Cardiac muscle cell (in vitro differentiated cells and primary cell): ENCODE data around the gene BLID. TPM values are rescaled to one million over a fixed set of nuclear protein-coding genes. Genes with fewer than 3 reads are reported as not detected.
A peak's percentile ranks its signal among the peaks of the same experiment; 100 is the strongest.

Source experiments
- DNase-seq, 2 donors: peaks; one replicate each; pipeline versions ENCODE4 v3.0.0 to v3.0.0-alpha.2; 2010 to 2017; ENCODE audit warnings: low read depth in 1 of 2, low spot score in 1 of 2
- H3K27ac ChIP-seq: fragments of 200-600 bp; sonication (generic); 2 replicates; pipeline ENCODE4 v1.5.1; 2016
- H3K27me3 ChIP-seq: fragments of 200-600 bp; sonication (generic); 2 replicates; pipeline ENCODE4 v1.6.0; 2016; ENCODE audit warnings: control low read depth
- H3K36me3 ChIP-seq: fragments of 200-600 bp; sonication (generic); 2 replicates; pipeline ENCODE4 v1.5.1; 2016; ENCODE audit warnings: control low read depth
- H3K4me1 ChIP-seq: fragments of 200-600 bp; sonication (generic); 2 replicates; pipeline ENCODE4 v1.8.1; 2017; ENCODE audit warnings: low read depth, mild to moderate bottlenecking, mixed run types
- H3K4me3 ChIP-seq: fragments of 200-600 bp; sonication (generic); 2 replicates; pipeline ENCODE4 v1.5.1; 2016; ENCODE audit warnings: mild to moderate bottlenecking
- H3K9me3 ChIP-seq: fragments of 200-600 bp; sonication (generic); 2 replicates; pipeline ENCODE4 v1.5.1; 2017; ENCODE audit warnings: low read depth, mild to moderate bottlenecking, control low read depth
- polyA plus RNA-seq: library from polyadenylated mRNA; unstranded; fragments of >200 nt; fragmentation: Nextera tagmentation; extraction: Ambion mirVana; gene quantifications from 2 replicates; pipeline ENCODE4 v1.2.1, GENCODE V29; 2016
- total RNA-seq: library from RNA; depleted of rRNA; stranded (reverse); fragments of >200 nt; gene quantifications from 2 replicates; pipeline ENCODE4 v1.2.3, GENCODE V29; 2016
- TF ChIP-seq, protein P1 (sequence below): IDR thresholded peaks from 2 replicates; pipeline ENCODE4 v1.5.1; 2012; ENCODE audit warnings: low read depth, mild to moderate bottlenecking, low read length

The BLID gene
- total RNA-seq (1.0 and 1.3 TPM in 2 replicates), polyA plus RNA-seq (1.0 and 1.2 TPM in 2 replicates)

- H3K36me3 ChIP-seq: no peaks in the 10 kb centered on the region
- no peak within 1 kb of the TSS for H3K4me3 ChIP-seq
- no peaks in the 10 kb centered on the region for H3K27me3 ChIP-seq
- TF ChIP-seq, protein P1, sequence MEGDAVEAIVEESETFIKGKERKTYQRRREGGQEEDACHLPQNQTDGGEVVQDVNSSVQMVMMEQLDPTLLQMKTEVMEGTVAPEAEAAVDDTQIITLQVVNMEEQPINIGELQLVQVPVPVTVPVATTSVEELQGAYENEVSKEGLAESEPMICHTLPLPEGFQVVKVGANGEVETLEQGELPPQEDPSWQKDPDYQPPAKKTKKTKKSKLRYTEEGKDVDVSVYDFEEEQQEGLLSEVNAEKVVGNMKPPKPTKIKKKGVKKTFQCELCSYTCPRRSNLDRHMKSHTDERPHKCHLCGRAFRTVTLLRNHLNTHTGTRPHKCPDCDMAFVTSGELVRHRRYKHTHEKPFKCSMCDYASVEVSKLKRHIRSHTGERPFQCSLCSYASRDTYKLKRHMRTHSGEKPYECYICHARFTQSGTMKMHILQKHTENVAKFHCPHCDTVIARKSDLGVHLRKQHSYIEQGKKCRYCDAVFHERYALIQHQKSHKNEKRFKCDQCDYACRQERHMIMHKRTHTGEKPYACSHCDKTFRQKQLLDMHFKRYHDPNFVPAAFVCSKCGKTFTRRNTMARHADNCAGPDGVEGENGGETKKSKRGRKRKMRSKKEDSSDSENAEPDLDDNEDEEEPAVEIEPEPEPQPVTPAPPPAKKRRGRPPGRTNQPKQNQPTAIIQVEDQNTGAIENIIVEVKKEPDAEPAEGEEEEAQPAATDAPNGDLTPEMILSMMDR: peak; percentile 66
- no peaks in the 10 kb centered on the region for H3K4me1 ChIP-seq
- no peaks in the 10 kb centered on the region for H3K9me3 ChIP-seq
- no peak within 1 kb of the TSS for H3K27ac ChIP-seq
- DNase-seq: peak; percentile 64 to 71
These were observed at the start of gene BLID for GRCh38 chr11:122115524-122116379. Gene BLID, minus strand, starts transcription at chr11:122116215. Its CDS starts 293 bp downstream, at chr11:122115922.

DNA sequence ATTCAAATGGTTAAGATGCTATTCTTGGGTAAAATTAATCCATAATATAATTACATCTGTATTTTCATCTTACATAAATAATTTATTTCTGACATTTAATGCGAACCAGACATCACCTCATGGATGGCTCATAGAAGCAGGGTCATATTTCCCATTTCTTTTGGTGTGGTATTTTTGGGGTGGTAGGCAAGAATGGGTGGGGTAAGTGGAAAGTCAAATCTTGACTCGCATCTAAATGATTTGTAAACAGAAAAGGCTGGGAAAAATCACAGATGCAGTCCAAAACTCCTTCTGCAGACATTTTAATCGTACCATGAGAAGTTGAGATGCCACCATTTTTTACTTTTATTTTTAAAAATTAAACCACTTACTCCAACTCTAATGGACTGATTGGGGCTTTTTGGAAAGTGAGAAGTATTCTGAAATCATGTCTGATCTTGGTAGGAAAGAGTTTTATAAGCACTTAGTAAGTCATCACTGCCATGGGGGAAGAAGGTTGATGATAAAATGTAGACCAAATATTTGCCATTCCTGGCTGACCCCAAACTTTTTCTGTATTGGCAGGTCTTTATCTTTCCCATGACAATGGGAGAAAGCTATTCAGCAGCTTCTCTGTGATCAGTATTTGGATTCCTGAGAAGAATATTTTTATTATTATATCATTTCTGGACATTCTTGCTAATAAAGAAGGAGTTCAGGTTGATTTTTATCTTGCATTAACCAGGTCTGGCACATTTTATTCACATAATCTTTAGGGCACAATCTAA lies 47.2 kb upstream of the BLID start:
- Histone ChIP-seq H3K27ac (no peak overlapping the region), H3K9me3 (no peaks in the 10 kb centered on the region), H3K4me1 (no peaks in the 10 kb centered on the region), H3K36me3 (no peaks in the 10 kb centered on the region), H3K27me3 (no peaks in the 10 kb centered on the region), H3K4me3 (no peak overlapping the region)
- TF ChIP-seq, protein P1: no peak
- peak in 1 of 2 donors; percentile 58 for DNase-seq

DNA sequence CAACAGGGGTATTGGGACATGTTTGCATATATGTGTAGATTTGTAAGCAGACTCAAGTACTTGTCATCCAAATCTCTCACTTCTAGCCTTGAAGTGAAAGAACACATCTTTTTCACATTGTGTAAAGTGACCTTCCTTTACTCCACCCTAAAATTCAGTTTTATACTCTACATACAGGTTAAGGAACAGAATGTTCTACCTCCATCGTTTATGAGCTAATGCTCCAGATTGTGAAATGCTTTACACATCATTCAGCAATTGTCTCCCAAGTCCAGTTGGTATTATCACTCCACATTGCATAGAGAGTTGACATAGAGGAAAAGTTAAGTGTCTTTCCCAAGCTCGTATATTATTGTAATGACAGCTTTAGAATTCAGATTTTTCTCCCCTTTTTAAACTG lies 46.1 kb upstream of the BLID start:
- DNase-seq: peak in 1 of 2 donors; percentile 75
- Histone ChIP-seq H3K4me1 (no peaks in the 10 kb centered on the region), H3K4me3 (no peak overlapping the region), H3K27ac (no peak overlapping the region), H3K27me3 (no peaks in the 10 kb centered on the region), H3K36me3 (no peaks in the 10 kb centered on the region), H3K9me3 (no peaks in the 10 kb centered on the region)
- TF ChIP-seq, protein P1: no peak

DNA sequence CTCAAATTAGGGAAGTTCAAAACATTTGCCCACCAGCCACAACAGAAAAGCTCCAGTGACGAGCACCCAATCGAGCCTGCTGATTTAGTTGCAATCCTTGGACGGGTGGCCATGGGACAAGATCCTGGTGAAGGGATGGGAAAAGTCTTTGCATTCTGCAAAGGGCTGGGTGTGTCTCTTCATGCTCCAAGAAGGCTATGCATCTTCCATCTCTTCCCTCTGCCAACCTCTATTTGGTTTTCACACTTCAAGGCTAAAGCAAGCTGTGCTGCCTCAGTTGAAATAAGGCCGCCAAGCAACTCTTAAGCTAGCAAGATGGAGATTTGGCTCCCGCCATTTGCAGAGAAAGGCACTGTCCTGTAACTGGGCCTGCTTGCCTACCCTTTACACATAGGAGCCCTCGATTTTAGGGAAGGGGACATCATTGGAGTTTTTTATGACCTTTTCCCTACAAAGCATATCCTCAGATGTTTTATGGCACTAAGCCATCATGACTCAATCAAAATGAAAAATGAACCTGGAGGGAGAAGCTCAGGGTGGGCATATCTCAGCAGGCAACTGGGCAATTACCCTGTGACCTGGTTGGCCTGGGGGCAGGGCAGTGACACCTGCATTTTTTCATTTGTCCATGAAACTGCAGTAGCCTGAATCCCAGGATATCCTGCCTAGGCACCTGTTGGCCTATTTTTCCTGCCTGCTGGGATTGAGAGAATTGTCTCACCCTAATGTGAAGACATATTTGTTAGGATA lies 45.0 kb upstream of the BLID start:
- no peaks in the 10 kb centered on the region for H3K27me3 ChIP-seq
- no peak overlapping the region for H3K4me3 ChIP-seq
- H3K36me3 ChIP-seq: no peaks in the 10 kb centered on the region
- H3K4me1 ChIP-seq: no peaks in the 10 kb centered on the region
- TF ChIP-seq, protein P1: no peak
- no peak overlapping the region for H3K27ac ChIP-seq
- no peak for DNase-seq
- no peaks in the 10 kb centered on the region for H3K9me3 ChIP-seq

GRCh38 chr11:122159861-122160260 lies 43.8 kb upstream of the BLID start:
- H3K4me3 ChIP-seq: no peak overlapping the region
- no peaks in the 10 kb centered on the region for H3K36me3 ChIP-seq
- TF ChIP-seq, protein P1: no peak
- no peaks in the 10 kb centered on the region for H3K9me3 ChIP-seq
- no peaks in the 10 kb centered on the region for H3K27me3 ChIP-seq
- no peak overlapping the region for H3K27ac ChIP-seq
- no peak for DNase-seq
- H3K4me1 ChIP-seq: no peaks in the 10 kb centered on the region
